Vagina (tissue), 2 donors: Measurements from ENCODE around the gene SPTBN1.

ENCODE experiments used
- POLR2A ChIP-seq, 2 donors: fragments of 450-650 bp; IDR thresholded peaks; one replicate each; pipeline ENCODE4 v1.6.1; 2017; ENCODE audit warnings: antibody characterized with exemption in 2 of 2, mild to moderate bottlenecking in 2 of 2, moderate library complexity in 2 of 2
- POLR2AphosphoS5 ChIP-seq, 2 donors: sonication (generic); formaldehyde crosslinking; IDR thresholded peaks; one replicate each; pipeline ENCODE4 v1.9.0; 2017; ENCODE audit warnings: antibody characterized with exemption in 2 of 2, mild to moderate bottlenecking in 2 of 2, low read depth in 1 of 2; ENCODE audit not compliant: insufficient read depth in 1 of 2
- TF ChIP-seq, protein P1 (sequence below), 3 experiments: fragments of 450-650 bp in 2 of 3; fragments of 200-600 bp in 1 of 3; sonication (generic) in 1 of 3; IDR thresholded peaks; one replicate each; pipeline ENCODE4 v1.5.1; 2017 to 2019; ENCODE audit warnings: antibody characterized with exemption in 3 of 3, mild to moderate bottlenecking in 2 of 3, moderate library complexity in 2 of 3

DNA sequence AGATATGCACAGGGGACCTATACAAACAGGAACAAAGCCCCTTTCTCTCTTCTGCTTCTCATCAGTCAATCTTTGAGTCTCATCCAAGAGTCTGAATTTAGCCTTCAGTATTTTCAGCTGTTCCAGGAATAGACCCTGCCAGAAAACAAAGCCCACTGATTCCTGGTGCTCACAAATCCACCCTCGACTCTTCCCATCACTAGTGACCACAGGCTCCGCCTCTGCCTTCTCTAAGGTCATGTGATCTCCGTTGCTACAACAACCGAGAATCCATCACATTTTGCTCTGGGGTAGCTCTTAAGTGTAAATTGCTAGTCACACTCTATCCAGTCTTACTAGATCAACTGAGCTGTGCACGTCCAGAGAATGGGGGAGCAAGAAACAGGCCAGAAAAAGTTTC, 46.4 kb upstream of the SPTBN1 start:
- TF ChIP-seq POLR2A (IDR thresholded peaks at IDR 0.05) = no peak
- TF ChIP-seq, protein P1, sequence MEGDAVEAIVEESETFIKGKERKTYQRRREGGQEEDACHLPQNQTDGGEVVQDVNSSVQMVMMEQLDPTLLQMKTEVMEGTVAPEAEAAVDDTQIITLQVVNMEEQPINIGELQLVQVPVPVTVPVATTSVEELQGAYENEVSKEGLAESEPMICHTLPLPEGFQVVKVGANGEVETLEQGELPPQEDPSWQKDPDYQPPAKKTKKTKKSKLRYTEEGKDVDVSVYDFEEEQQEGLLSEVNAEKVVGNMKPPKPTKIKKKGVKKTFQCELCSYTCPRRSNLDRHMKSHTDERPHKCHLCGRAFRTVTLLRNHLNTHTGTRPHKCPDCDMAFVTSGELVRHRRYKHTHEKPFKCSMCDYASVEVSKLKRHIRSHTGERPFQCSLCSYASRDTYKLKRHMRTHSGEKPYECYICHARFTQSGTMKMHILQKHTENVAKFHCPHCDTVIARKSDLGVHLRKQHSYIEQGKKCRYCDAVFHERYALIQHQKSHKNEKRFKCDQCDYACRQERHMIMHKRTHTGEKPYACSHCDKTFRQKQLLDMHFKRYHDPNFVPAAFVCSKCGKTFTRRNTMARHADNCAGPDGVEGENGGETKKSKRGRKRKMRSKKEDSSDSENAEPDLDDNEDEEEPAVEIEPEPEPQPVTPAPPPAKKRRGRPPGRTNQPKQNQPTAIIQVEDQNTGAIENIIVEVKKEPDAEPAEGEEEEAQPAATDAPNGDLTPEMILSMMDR (IDR thresholded peaks at IDR 0.05) = no peak
- TF ChIP-seq POLR2AphosphoS5 (IDR thresholded peaks at IDR 0.05; ENCODE audit: insufficient read depth in 1 of 2, low read depth in 1 of 2) = no peak
